Gastroesophageal sphincter (tissue), 4 donors: ENCODE data around the gene MMP25. TPM values are rescaled to one million over a fixed set of nuclear protein-coding genes. Genes with fewer than 3 reads are reported as not detected.

ENCODE experiments used
- ATAC-seq: fragments of 150-250 bp; one replicate; pipeline ENCODE4 v1.9.1; 2016; ENCODE audit warnings: mild to moderate bottlenecking, moderate library complexity
- H3K27ac ChIP-seq, 4 donors: fragments of 200-600 bp; sonication (generic) in 3 of 4; 1 replicate in 3 of 4; 2 replicates in 1 of 4; pipeline ENCODE4 v1.5.1; 2016 to 2019
- H3K27me3 ChIP-seq: fragments of 200-600 bp; sonication (generic); one replicate; pipeline ENCODE4 v1.5.1; 2019
- H3K36me3 ChIP-seq, 2 donors: fragments of 200-600 bp; sonication (generic); one replicate each; pipeline ENCODE4 v1.5.1; 2019; ENCODE audit warnings: control low read depth in 1 of 2
- H3K4me1 ChIP-seq, 3 donors: fragments of 200-600 bp; sonication (generic); 1 replicate in 2 of 3; 2 replicates in 1 of 3; pipeline ENCODE4 v1.5.1; 2016 to 2019; ENCODE audit warnings: control low read depth in 2 of 3
- H3K4me3 ChIP-seq, 2 donors: fragments of 200-600 bp; sonication (generic); one replicate each; pipeline ENCODE4 v1.5.1; 2019; ENCODE audit warnings: mild to moderate bottlenecking in 1 of 2, moderate library complexity in 1 of 2
- H3K9me3 ChIP-seq, 3 donors: fragments of 200-600 bp; sonication (generic); one replicate each; pipeline ENCODE4 v1.5.1; 2017 to 2019; ENCODE audit warnings: control low read depth in 2 of 3
- CTCF ChIP-seq, 4 experiments: fragments of 200-600 bp in 2 of 4; fragments of 450-650 bp in 2 of 4; sonication (generic) in 1 of 4; IDR thresholded peaks; one replicate each; pipeline ENCODE4 v1.5.1; 2017 to 2019; ENCODE audit warnings: antibody characterized with exemption in 4 of 4, mild to moderate bottlenecking in 2 of 4, moderate library complexity in 2 of 4
- EP300 ChIP-seq: sonication (generic); formaldehyde crosslinking; IDR thresholded peaks from one replicate; pipeline ENCODE4 v1.6.1; 2017; ENCODE audit warnings: antibody characterized with exemption, mild to moderate bottlenecking
- POLR2A ChIP-seq, 2 donors: fragments of 450-650 bp; IDR thresholded peaks; one replicate each; pipeline ENCODE4 v1.6.1; 2017; ENCODE audit warnings: antibody characterized with exemption in 2 of 2, mild to moderate bottlenecking in 2 of 2, moderate library complexity in 1 of 2
- POLR2AphosphoS5 ChIP-seq: sonication (generic); formaldehyde crosslinking; IDR thresholded peaks from one replicate; pipeline ENCODE4 v1.6.1; 2017; ENCODE audit warnings: antibody characterized with exemption
- WGBS, 2 donors: methylation state at CpG; one replicate each; pipeline ENCODE4 v1.1.5; 2018; ENCODE audit warnings: low coverage in 1 of 2; 5-methylcytosine and 5-hydroxymethylcytosine counted together
- total RNA-seq, 4 donors: library from RNA; depleted of rRNA; stranded (reverse); fragments of >200 nt; gene quantifications; one replicate each; pipeline ENCODE4 v1.1.0, GENCODE V29; 2016

Gene MMP25
- total RNA-seq, 4 donors from 2014 or later: 1.6 to 2.6 TPM; not detected in 2

GRCh38 chr16:3063625-3064386, 17.4 kb downstream of the MMP25 start:
- Histone ChIP-seq H3K4me1 (peaks cover 0 to 36% (median 6%) of the 10 kb centered on the region in 3 donors), H3K9me3 (no peaks in the 10 kb centered on the region), H3K4me3 (no peak overlapping the region), H3K27me3 (peaks cover 11% of the 10 kb centered on the region), H3K36me3 (no peaks in the 10 kb centered on the region), H3K27ac (no peak overlapping the region)
- no peak for ATAC-seq
- 79 to 100% methylated on average over 3 to 8 of the region's 8 CpGs for WGBS, 2 donors
- TF ChIP-seq EP300: no peak
- no peak for TF ChIP-seq POLR2AphosphoS5
- no peak for TF ChIP-seq POLR2A (IDR thresholded peaks at IDR 0.05)
- TF ChIP-seq CTCF (IDR thresholded peaks at IDR 0.05): no peak

- no peaks in the 10 kb centered on the region for H3K36me3 ChIP-seq
- ATAC-seq: peak; percentile 91
- peak within 1 kb of the TSS in 3 of 4 donors; percentile 55 to 64 (median 62) for H3K27ac ChIP-seq
- no peak for TF ChIP-seq CTCF (IDR thresholded peaks at IDR 0.05)
- no peak for TF ChIP-seq POLR2A (IDR thresholded peaks at IDR 0.05)
- TF ChIP-seq EP300: no peak
- TF ChIP-seq POLR2AphosphoS5: no peak
- peaks cover 0 to 25% (median 0%) of the 10 kb centered on the region in 3 donors for H3K4me1 ChIP-seq
- peaks cover 7% of the 10 kb centered on the region for H3K27me3 ChIP-seq
- 16% methylated on average over 7 of the region's 13 CpGs; no CpG with 5 or more reads in 1 of the 2 donors for WGBS, 2 donors
- H3K4me3 ChIP-seq: peak within 1 kb of the TSS; percentile 5 to 43
- no peaks in the 10 kb centered on the region for H3K9me3 ChIP-seq
Observed at GRCh38 chr16:3065069-3065741, 18.8 kb downstream of the MMP25 start, which contains the start of gene IL32. Gene IL32 (plus strand): TSS chr16:3065640. CDS start chr16:3065812, 172 bp downstream.

GRCh38 chr16:3065742-3066439, 19.5 kb downstream of the MMP25 start:
- peaks cover 0 to 23% (median 0%) of the 10 kb centered on the region in 3 donors for H3K4me1 ChIP-seq
- peak overlapping the region in 3 of 4 donors; percentile 55 to 64 (median 62) for H3K27ac ChIP-seq
- ATAC-seq: peak; percentile 11
- H3K9me3 ChIP-seq: no peaks in the 10 kb centered on the region
- 25 to 61% methylated on average over 4 to 6 of the region's 26 CpGs for WGBS, 2 donors
- peak overlapping the region; percentile 5 to 43 for H3K4me3 ChIP-seq
- H3K27me3 ChIP-seq: peaks cover 7% of the 10 kb centered on the region
- H3K36me3 ChIP-seq: no peaks in the 10 kb centered on the region
- TF ChIP-seq EP300: no peak
- no peak for TF ChIP-seq CTCF (IDR thresholded peaks at IDR 0.05)
- no peak for TF ChIP-seq POLR2A (IDR thresholded peaks at IDR 0.05)
- TF ChIP-seq POLR2AphosphoS5: no peak

- no peaks in the 10 kb centered on the region for H3K36me3 ChIP-seq
- peaks cover 0 to 23% (median 0%) of the 10 kb centered on the region in 3 donors for H3K4me1 ChIP-seq
- WGBS, 2 donors: no CpG with 5 or more reads among the region's 7 CpGs
- H3K9me3 ChIP-seq: no peaks in the 10 kb centered on the region
- ATAC-seq: no peak
- H3K4me3 ChIP-seq: peak overlapping the region in 1 of 2 donors; percentile 43
- TF ChIP-seq POLR2A (IDR thresholded peaks at IDR 0.05): no peak
- TF ChIP-seq CTCF (IDR thresholded peaks at IDR 0.05): no peak
- TF ChIP-seq EP300: no peak
- no peak for TF ChIP-seq POLR2AphosphoS5
- H3K27ac ChIP-seq: peak overlapping the region in 3 of 4 donors; percentile 55 to 64 (median 62)
- peaks cover 7% of the 10 kb centered on the region for H3K27me3 ChIP-seq
Observed at GRCh38 chr16:3066440-3066748, 20.0 kb downstream of the MMP25 start.
